ENCODE measurements around the gene CLRN1.
"Not testable (repeated sequence)": the region's sequence is repeated elsewhere in the genome, so short reads cannot be mapped to it uniquely, and the experiment has no call there.

CLRN1 gene

GRCh38 chr3:150972366-150973071, at the start of gene CLRN1:
TSS of gene CLRN1 (minus strand) at chr3:150972727. CDS start at chr3:150972708, 19 bp downstream.
- DNase-seq (ENCODE audit: low spot score): no peak

DNA sequence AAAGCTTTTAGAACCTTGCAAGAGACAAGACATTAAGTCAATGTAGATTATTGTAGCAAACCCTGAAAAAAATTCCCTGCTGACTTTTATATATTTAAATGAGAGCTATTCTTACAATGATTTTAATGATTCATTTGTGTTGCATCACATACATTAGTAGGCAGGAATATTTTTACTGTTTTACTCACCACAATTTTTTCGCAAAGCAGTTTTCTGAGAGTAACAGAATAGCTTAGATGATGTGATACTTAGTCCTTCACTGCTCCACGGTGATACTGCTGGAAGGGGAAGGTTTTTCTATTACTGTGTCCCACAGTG, 43.9 kb upstream of the CLRN1 start:
- DNase-seq (ENCODE audit: low spot score): peak; percentile 57

GRCh38 chr3:151015767-151016477, 43.4 kb upstream of the CLRN1 start:
- DNase-seq (ENCODE audit: low spot score): peak; percentile 56

GRCh38 chr3:151015181-151015580, 42.7 kb upstream of the CLRN1 start:
- no peak for DNase-seq (ENCODE audit: low spot score)

DNA sequence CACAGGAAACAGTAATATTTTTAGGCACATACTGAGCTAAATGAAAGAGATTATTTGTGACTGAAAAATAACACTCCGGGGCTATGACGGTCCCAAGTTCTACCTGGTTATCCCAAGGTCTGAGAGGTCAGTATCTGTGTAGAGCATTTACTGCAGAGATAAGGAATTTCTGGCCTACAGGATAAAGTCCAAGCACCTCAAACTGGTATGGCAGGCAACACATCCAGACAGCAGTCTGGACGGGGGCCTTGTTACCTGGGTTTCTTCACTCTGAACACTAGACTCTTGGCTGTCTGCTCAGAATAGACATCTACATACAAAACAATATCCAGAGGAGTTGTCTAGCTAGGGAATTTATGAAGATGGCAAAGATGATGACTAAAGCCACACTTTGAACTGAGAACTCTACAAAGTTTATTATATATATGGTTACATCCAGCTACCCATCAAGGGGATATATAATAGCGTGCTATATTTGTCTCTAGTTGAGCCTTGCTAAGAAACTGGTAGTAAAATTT, 42.0 kb upstream of the CLRN1 start:
- no peak for DNase-seq (ENCODE audit: low spot score)

DNA sequence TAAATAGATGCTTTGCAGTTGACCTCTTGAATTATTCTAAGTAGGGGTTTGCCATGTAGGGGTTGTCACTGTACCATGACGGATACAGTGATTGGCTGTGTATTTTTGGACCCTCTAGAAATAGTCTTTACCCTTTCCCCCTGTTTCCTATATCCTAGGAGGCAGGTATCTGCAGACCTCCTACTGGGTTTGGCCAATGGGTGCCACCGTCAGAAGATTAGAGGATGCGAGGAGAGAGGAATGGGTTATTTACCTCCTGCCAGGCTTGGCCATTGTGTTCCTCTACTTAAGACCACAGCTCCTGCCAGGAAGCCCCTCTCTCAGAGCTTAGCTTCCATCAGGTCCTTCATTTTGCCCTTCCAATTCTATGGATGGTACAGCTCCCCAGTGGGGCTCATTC, 40.2 kb upstream of the CLRN1 start:
- DNase-seq (ENCODE audit: low spot score): no peak

GRCh38 chr3:151011427-151011826, 38.9 kb upstream of the CLRN1 start:
- no peak for DNase-seq (ENCODE audit: low spot score)

GRCh38 chr3:151009981-151010380, 37.5 kb upstream of the CLRN1 start:
- no peak for DNase-seq (ENCODE audit: low spot score)

DNA sequence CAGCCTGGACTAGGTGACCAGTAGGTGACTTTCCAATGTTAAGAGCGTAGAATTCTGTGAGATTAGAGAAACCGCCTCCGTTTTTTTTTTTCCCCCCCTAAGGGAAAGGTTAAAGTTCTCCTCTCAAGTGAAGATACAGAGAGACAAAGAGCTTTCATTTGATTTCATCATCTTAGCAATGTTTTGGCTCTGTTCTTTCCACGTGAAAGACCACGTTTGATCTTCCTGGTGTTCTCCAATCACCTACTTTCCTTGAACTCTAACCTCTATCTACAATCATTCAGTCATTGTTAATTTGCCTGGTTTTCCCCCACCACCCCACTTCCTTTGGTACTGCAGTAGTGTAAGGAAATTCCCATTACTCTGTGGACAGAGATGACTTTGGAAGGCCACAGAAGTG, 36.9 kb upstream of the CLRN1 start:
- DNase-seq (ENCODE audit: low spot score): no peak

DNA sequence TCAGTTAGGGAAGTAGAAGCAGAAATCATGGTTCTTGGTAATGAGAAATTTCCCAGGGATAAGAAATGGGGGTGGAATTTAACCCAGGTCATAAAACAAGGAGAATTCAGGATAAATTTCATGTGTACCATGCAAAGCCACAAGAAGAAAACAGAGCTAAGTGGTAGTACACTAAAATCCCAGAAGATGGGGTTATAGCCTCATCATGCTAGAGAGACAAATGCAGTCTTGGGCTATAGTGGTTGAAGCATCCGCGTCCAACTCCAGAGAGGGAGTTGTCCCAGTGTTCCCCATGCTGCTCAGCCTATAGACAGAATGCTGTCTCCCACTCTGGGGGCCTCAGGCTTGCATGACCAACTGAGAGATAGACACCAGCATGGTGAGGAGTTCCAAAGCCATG, 36.2 kb upstream of the CLRN1 start:
- peak; percentile 69 for DNase-seq (ENCODE audit: low spot score)

- DNase-seq (ENCODE audit: low spot score): no peak
Observed at GRCh38 chr3:151003768-151004134, 31.2 kb upstream of the CLRN1 start.

DNA sequence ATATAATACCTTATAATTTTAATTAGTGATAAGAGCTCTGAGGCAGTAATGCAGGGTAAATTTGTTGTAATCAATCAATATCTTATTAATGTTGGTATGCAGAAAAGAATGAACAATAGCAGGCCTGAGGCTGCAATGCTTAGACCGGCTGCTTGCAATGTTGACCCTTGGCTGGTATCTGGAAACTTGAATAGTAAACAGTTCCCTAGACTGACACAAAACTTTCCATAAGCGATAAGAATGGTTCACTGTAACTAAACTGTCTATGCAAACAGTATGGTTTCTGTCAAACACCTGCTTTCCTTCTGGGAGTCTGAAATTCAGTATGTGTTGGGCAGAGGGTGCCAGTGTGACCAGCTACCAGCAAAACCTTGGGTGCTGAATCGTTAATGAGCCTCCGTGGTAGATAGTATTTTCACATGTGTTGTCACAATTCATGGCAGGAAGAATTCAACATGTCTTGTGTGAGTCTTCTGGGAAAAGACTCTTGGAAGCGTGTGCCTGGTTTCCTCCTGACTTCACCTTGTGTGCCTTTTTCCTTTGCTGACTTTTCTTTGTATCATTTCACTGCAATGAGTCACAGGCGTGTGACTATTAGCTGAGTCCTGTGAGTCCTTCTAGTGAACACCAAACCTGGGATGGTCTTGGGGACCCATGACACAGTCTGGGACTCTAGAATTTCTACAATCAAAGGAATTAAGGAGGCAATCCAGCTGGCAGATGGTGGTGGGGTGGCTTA, 30.7 kb upstream of the CLRN1 start:
- DNase-seq (ENCODE audit: low spot score): no peak

DNA sequence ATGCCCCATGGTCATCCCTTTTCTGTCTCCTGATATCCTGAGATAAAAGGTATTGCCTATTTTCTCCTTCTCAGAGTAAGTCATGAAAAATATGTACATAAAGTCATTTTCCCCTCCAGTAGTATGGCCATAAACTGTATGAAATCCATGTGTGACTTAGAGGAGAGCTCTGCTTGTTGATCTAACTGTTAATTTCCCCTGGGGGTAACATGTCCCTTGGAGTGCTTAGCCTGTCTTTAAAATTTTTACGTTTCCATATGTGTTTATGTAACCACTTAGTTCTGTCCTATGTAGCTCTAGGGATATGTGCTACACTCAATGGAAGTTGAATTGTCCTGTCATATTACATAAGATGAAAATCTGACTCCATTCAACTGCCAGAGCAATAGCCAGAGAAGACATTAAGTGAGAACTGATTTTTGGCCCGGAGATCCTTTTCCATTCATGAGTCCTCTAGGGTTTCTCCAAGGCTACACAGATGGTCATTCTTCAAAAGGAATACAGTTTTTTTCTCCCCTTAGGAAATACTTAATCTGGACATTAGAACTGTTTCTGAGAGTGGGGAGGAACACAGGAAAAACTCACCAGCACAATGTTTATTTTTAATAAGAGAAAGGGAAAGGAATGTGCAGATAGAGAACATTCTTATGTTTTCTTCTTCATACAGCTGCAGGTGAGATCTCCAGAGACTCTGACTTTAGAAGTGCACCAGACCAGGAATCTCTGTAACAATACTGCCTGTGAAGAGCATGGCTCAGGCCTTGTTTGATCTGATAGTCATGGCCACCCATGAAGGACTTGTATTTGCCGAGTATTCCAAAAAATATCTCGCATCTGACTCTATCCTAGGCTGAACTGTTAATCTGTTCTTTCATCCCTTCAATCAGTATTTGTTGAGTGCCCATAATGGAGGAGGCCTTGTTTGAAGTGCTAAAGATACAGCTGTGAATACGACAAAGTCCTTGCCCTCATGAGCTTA, 29.8 kb upstream of the CLRN1 start:
- no peak for DNase-seq (ENCODE audit: low spot score)

DNA sequence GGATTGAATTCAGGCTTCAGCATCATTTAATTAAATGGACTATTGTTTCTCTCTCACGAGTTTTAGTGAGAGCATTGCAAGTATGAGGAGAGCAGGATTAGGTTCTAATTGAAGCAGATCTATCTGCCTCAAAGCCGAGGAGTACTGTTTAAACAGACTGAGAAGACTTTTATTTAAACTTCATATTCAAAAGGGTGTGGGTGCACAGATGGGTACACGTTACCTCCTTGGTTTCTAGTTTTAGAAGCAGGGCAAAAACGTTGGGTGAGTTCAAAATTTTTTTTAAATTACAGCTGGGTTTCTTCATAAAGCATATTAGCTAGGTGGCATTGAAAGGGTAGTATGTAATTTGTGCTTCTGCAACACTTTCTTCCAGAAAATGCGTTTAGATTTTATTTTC, 26.5 kb upstream of the CLRN1 start:
- no peak for DNase-seq (ENCODE audit: low spot score)

- DNase-seq (ENCODE audit: low spot score): no peak
Observed at GRCh38 chr3:150996731-150997130, 24.2 kb upstream of the CLRN1 start.

- no peak for DNase-seq (ENCODE audit: low spot score)
Observed at GRCh38 chr3:150995510-150995909, 23.0 kb upstream of the CLRN1 start.

GRCh38 chr3:150989208-150989607, 16.7 kb upstream of the CLRN1 start:
- no peak for DNase-seq (ENCODE audit: low spot score)

DNA sequence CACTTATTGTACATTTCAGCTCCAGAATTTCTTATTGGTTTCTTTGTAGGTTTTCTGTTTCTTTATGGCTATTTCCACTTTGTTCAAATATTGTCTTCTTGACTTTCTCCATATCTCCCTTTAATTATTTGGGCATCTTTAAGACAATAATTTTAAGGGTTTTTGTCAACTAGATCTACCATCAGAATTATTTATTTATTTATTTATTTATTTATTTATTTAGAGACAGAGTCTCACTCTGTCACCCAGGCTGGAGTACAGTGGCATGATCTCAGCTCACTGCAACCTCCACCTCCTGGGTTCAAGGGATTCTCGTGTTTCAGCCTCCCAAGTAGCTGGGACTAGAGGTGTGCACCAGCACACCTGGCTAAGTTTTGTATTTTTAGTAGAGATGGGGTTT, 15.9 kb upstream of the CLRN1 start:
- not testable (repeated sequence) for DNase-seq (ENCODE audit: low spot score)

GRCh38 chr3:150985711-150986110, 13.2 kb upstream of the CLRN1 start:
- no peak for DNase-seq (ENCODE audit: low spot score)

DNA sequence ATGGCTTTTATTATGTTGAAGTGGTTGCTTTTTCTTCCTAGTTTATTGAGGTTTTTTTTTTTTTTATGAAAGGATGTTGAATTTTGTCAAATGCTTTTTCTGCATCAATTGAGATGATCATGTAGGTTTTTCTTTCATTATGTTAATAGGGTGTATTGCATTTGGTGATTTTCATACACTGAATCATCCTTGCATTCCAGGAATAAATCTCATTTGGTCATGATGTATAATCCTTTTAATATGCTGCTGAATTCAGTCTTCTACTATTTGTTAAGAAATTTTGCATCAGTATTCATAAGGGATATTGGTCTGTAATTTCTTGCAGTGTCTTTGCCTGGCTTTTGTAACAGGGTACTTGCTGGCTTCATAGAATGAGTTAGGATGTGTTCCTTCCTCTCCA, 11.5 kb upstream of the CLRN1 start:
- no peak for DNase-seq (ENCODE audit: low spot score)

DNA sequence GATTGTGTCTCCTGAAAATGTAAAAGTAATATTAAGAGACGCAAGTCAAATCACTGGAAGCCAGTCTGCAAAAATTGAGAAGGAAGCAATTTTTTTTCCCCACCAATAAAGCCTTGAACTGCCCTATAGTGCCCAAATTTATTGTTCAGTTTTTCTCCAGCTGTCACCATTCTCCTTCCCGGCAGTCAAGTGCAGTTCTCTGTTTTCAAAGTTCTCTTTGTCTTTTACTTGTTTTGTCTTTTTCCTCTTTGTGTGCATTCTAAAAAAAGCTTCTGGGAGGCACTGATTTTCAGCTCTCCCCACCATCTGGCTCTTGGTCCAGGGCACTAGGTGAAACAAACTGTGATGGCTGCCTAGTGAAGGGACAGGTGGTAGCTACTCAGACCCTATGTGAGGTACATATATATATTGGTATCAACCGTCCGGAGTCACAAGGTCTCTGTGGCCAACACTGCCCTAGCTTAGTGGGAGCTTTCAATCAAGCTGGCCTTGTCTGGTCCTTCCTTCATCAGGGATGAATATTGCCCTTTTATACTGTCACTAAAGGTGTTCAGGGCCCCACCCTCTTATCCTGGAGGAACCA, 6.1 kb upstream of the CLRN1 start:
- no peak for DNase-seq (ENCODE audit: low spot score)

DNA sequence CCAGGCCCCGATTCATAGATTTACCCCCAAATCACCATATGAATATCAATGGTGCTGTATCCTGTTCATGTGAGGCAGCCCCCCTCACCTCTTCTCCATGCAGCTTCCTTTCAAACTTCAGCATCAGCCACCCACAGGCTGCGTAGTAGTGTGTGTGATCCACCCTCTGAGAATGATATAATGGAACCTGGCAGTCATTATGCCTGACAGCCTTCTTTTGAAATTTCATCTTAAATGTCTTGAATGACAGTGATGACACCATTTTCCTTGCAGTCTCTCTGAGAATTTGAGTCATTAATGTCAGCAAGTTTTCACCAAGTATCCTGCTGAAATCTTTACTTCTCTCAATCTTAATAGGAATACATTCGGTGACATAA, 3.5 kb upstream of the CLRN1 start:
- DNase-seq (ENCODE audit: low spot score): no peak
